Bronchus fibroblast of lung (primary cell): Measurements from ENCODE around the gene ZNF483. TPM values are rescaled to one million over a fixed set of nuclear protein-coding genes. Genes with fewer than 3 reads are reported as not detected.

Source experiments
- total RNA-seq: library from RNA; depleted of rRNA; stranded (reverse); fragments of >200 nt; gene quantifications from 2 replicates; pipeline ENCODE4 v1.2.3, GENCODE V29; 2015

Gene ZNF483
- 0.17 and 0.59 TPM in 2 replicates for total RNA-seq

GRCh38 chr9:111525056-111525977 lies at the start of gene ZNF483:
Gene ZNF483, plus strand, starts transcription at chr9:111525179. Its CDS starts 2,217 bp downstream, at chr9:111527396.

GRCh38 chr9:111483858-111484571 lies 41.0 kb upstream of the ZNF483 start, which contains the start of gene ECPAS:
Gene ECPAS, minus strand, starts transcription at chr9:111484383. Its CDS starts 11,465 bp downstream, at chr9:111472918.

GRCh38 chr9:111599092-111599954 lies 74.3 kb downstream of the ZNF483 start, which contains the start of gene PTGR1:
Gene PTGR1, minus strand, starts transcription at chr9:111599647. Its CDS starts 2,225 bp downstream, at chr9:111597422.

Other genes starting within 250 kb of the ZNF483 start
- not detected in 2 replicates for gene OR2K2, start 195.0 kb upstream of the ZNF483 start, total RNA-seq
- 55.3 and 57.5 TPM in 2 replicates for gene ECPAS, start 40.8 kb upstream of the ZNF483 start, total RNA-seq
- gene PTGR1, start 74.5 kb downstream of the ZNF483 start, total RNA-seq: 105 and 124 TPM in 2 replicates
- gene DNAJC25, start 106.2 kb downstream of the ZNF483 start, total RNA-seq: 6.2 and 7.7 TPM in 2 replicates
- gene GNG10, start 136.4 kb downstream of the ZNF483 start, total RNA-seq: 98.6 and 109 TPM in 2 replicates